Astrocyte (in vitro differentiated cells and primary cell): Measurements from ENCODE around the gene SERPINE2. TPM values are rescaled to one million over a fixed set of nuclear protein-coding genes. Genes with fewer than 3 reads are reported as not detected.

Source experiments
- DNase-seq: peaks from one replicate; pipeline ENCODE4 v3.0.0-alpha.2; 2010; ENCODE audit warnings: low read depth
- FAIRE-seq: peaks from 2 replicates; lab custom pipeline; 2011; peaks lifted over from hg19 to GRCh38; lab: Jason Lieb, UNC
- H2AFZ ChIP-seq: 2 replicates; pipeline ENCODE4 v1.6.0; 2012; ENCODE audit warnings: low read depth, low read length, inconsistent platforms
- H3K27ac ChIP-seq: 2 replicates; pipeline ENCODE4 v1.5.1; 2011; ENCODE audit warnings: low read depth, low read length, inconsistent platforms
- H3K27me3 ChIP-seq: 2 replicates; pipeline ENCODE4 v1.6.0; 2011; ENCODE audit warnings: low read length, inconsistent platforms; ENCODE audit not compliant: insufficient read depth
- H3K36me3 ChIP-seq: 2 replicates; pipeline ENCODE4 v1.5.1; 2011; ENCODE audit warnings: low read length, inconsistent platforms; ENCODE audit not compliant: insufficient read depth
- H3K4me1 ChIP-seq: 2 replicates; pipeline ENCODE4 v1.5.1; 2011; ENCODE audit warnings: low read length, inconsistent platforms; ENCODE audit not compliant: insufficient read depth
- H3K4me2 ChIP-seq: 2 replicates; pipeline ENCODE4 v1.6.0; 2012; ENCODE audit warnings: low read length, inconsistent platforms
- H3K4me3 ChIP-seq: 2 replicates; pipeline ENCODE4 v1.5.1; 2011; ENCODE audit warnings: low read depth, mild to moderate bottlenecking, low read length, inconsistent platforms; ENCODE audit not compliant: insufficient read depth
- H3K79me2 ChIP-seq: 2 replicates; pipeline ENCODE4 v1.6.0; 2012; ENCODE audit warnings: mild to moderate bottlenecking, low read length, inconsistent platforms; ENCODE audit not compliant: insufficient read depth
- H3K9ac ChIP-seq: 2 replicates; pipeline ENCODE4 v1.6.0; 2012; ENCODE audit warnings: mild to moderate bottlenecking, low read length, inconsistent platforms
- H3K9me3 ChIP-seq: 2 replicates; pipeline ENCODE4 v1.5.1; 2012; ENCODE audit warnings: low read depth, mild to moderate bottlenecking, low read length, inconsistent platforms; ENCODE audit not compliant: insufficient read depth
- H4K20me1 ChIP-seq: 2 replicates; pipeline ENCODE4 v1.6.0; 2012; ENCODE audit warnings: low read length, inconsistent platforms; ENCODE audit not compliant: insufficient read depth
- H3K27ac Mint-ChIP-seq: one replicate; pipeline ENCODE4 v1.8.0; 2021; ENCODE audit warnings: mild to moderate bottlenecking, mixed read lengths; ENCODE audit not compliant: unreplicated experiment
- H3K27me3 Mint-ChIP-seq: one replicate; pipeline ENCODE4 v1.8.0; 2021; ENCODE audit warnings: low read depth, mixed read lengths; ENCODE audit not compliant: unreplicated experiment
- H3K36me3 Mint-ChIP-seq: one replicate; pipeline ENCODE4 v1.8.0; 2021; ENCODE audit warnings: low read depth, mixed read lengths; ENCODE audit not compliant: unreplicated experiment
- H3K4me1 Mint-ChIP-seq: one replicate; pipeline ENCODE4 v1.8.0; 2021; ENCODE audit warnings: low read depth, mixed read lengths; ENCODE audit not compliant: unreplicated experiment
- H3K4me3 Mint-ChIP-seq: one replicate; pipeline ENCODE4 v1.8.0; 2021; ENCODE audit warnings: mild to moderate bottlenecking, moderate library complexity, mixed read lengths; ENCODE audit not compliant: unreplicated experiment
- H3K9me3 Mint-ChIP-seq: one replicate; pipeline ENCODE4 v1.8.0; 2021; ENCODE audit warnings: mild to moderate bottlenecking, mixed read lengths; ENCODE audit not compliant: unreplicated experiment
- CTCF ChIP-seq: IDR thresholded peaks from 2 replicates; pipeline ENCODE4 v1.5.1; 2011; ENCODE audit warnings: low read depth, mild to moderate bottlenecking, inconsistent platforms, low read length, moderate library complexity; ENCODE audit not compliant: insufficient read depth
- EZH2 ChIP-seq: IDR thresholded peaks from 2 replicates; pipeline ENCODE4 v1.6.1; 2012; ENCODE audit warnings: mild to moderate bottlenecking, low read length, inconsistent platforms; ENCODE audit not compliant: insufficient read depth
- total RNA-seq: library from RNA; stranded (reverse); gene quantifications from 2 replicates; pipeline ENCODE4 v1.2.1, GENCODE V29; 2021

Gene SERPINE2
- total RNA-seq, 1 donor from 2014 or later: 375 TPM

GRCh38 chr2:224041554-224041953 lies 2.5 kb upstream of the SERPINE2 start:
- Mint-ChIP-seq H3K4me1 (peaks cover 10% of the 10 kb centered on the region), H3K4me3 (no peak overlapping the region), H3K27ac (no peak overlapping the region), H3K9me3 (peaks cover 6% of the 10 kb centered on the region), H3K27me3 (peaks cover 6% of the 10 kb centered on the region), H3K36me3 (no peaks in the 10 kb centered on the region)
- Histone ChIP-seq H3K9ac (no peak overlapping the region), H4K20me1 (peaks cover 14% of the 10 kb centered on the region), H3K4me3 (no peak overlapping the region), H3K9me3 (no peaks in the 10 kb centered on the region), H3K27me3 (no peaks in the 10 kb centered on the region), H3K4me2 (no peak overlapping the region), H3K79me2 (peaks cover 14% of the 10 kb centered on the region), H3K36me3 (no peaks in the 10 kb centered on the region), H2AFZ (no peak overlapping the region), H3K27ac (no peak overlapping the region), H3K4me1 (peaks cover 9% of the 10 kb centered on the region)
- DNase-seq (no peak), FAIRE-seq (no peak)
- TF ChIP-seq EZH2: no peak
- no peak for TF ChIP-seq CTCF

- peak overlapping the region; percentile 51 for H3K4me3 Mint-ChIP-seq
Observed at GRCh38 chr2:224040753-224041152, 1.7 kb upstream of the SERPINE2 start.

More at GRCh38 chr2:224040753-224041152, 1.7 kb upstream of the SERPINE2 start:
- Histone ChIP-seq H3K27ac (no peak overlapping the region), H3K27me3 (no peaks in the 10 kb centered on the region), H3K4me3 (no peak overlapping the region), H4K20me1 (peaks cover 19% of the 10 kb centered on the region), H3K36me3 (no peaks in the 10 kb centered on the region), H3K9ac (no peak overlapping the region), H3K79me2 (peaks cover 18% of the 10 kb centered on the region), H2AFZ (no peak overlapping the region), H3K9me3 (no peaks in the 10 kb centered on the region), H3K4me2 (no peak overlapping the region), H3K4me1 (peaks cover 9% of the 10 kb centered on the region)
- no peak for DNase-seq
- no peaks in the 10 kb centered on the region for H3K36me3 Mint-ChIP-seq
- no peak for FAIRE-seq
- H3K4me1 Mint-ChIP-seq: peaks cover 10% of the 10 kb centered on the region
- TF ChIP-seq EZH2 (no peak), CTCF (no peak)
- H3K9me3 Mint-ChIP-seq: peaks cover 8% of the 10 kb centered on the region
- H3K27ac Mint-ChIP-seq: peak overlapping the region; percentile 15
- peaks cover 6% of the 10 kb centered on the region for H3K27me3 Mint-ChIP-seq
